ENCODE measurements around the gene HNRNPAB.
"Not testable (repeated sequence)": the region's sequence is repeated elsewhere in the genome, so short reads cannot be mapped to it uniquely, and the experiment has no call there.

HNRNPAB gene

GRCh38 chr5:178225174-178225573 lies 20.8 kb downstream of the HNRNPAB start:
- POLR2A ChIA-PET: interaction anchor here (1.6 to 5.1 kb wide), 2 partner anchors 21 to 72 kb away, joined by 4 to 20 read pairs; partner anchors contain the start of genes HNRNPAB and NHP2
- Histone ChIP-seq H3K9me3 (ENCODE audit: control insufficient read depth, insufficient read depth, low read depth, low read length) (no peaks in the 10 kb centered on the region), H3K36me3 (ENCODE audit: control insufficient read depth in 2 of 2, insufficient read depth in 1 of 2, low read length in 2 of 2) (peaks cover 19 to 92% of the 10 kb centered on the region in 2 experiments; a peak in 2 of 3 replicates), H3K27ac (ENCODE audit: extremely low read depth, low read depth, low read length) (no peak overlapping the region), H3K4me1 (ENCODE audit: control insufficient read depth, insufficient read depth, low read length) (no peaks in the 10 kb centered on the region), H3K4me3 (ENCODE audit: low read depth, low read length) (no peak overlapping the region)
- CTCF ChIA-PET: no interaction called here
- no peak for TF ChIP-seq ZNF571 (tag by site-specific recombination; IDR thresholded peaks at IDR 0.05)
- TF ChIP-seq ZNF423 (tag by site-specific recombination; IDR thresholded peaks at IDR 0.05): no peak
- no peak for TF ChIP-seq KLF16 (tag by site-specific recombination; IDR thresholded peaks at IDR 0.05)

GRCh38 chr5:178227138-178227659 lies 22.9 kb downstream of the HNRNPAB start:
- POLR2A ChIA-PET: interaction anchor here (5.1 kb wide), 1 partner anchor 23 kb away, joined by 20 read pairs; the partner anchor contains the start of gene HNRNPAB
- Histone ChIP-seq H3K36me3 (ENCODE audit: control insufficient read depth in 2 of 2, insufficient read depth in 1 of 2, low read length in 2 of 2) (peaks cover 15 to 88% of the 10 kb centered on the region in 2 experiments; a peak in 2 of 3 replicates), H3K4me1 (ENCODE audit: control insufficient read depth, insufficient read depth, low read length) (no peaks in the 10 kb centered on the region), H3K4me3 (ENCODE audit: low read depth, low read length) (no peak overlapping the region), H3K27ac (ENCODE audit: extremely low read depth, low read depth, low read length) (no peak overlapping the region), H3K9me3 (ENCODE audit: control insufficient read depth, insufficient read depth, low read depth, low read length) (no peaks in the 10 kb centered on the region)
- CTCF ChIA-PET: no interaction called here
- peak; percentile 98 for TF ChIP-seq ZNF548 (tag by site-specific recombination; IDR thresholded peaks at IDR 0.05)
- no peak for TF ChIP-seq ZNF704 (tag by site-specific recombination; IDR thresholded peaks at IDR 0.05)

- H3K4me1 ChIP-seq (ENCODE audit: control insufficient read depth, insufficient read depth, low read length): no peaks in the 10 kb centered on the region
- peaks cover 15 to 81% of the 10 kb centered on the region in 2 experiments; a peak in 2 of 3 replicates for H3K36me3 ChIP-seq (ENCODE audit: control insufficient read depth in 2 of 2, insufficient read depth in 1 of 2, low read length in 2 of 2)
- TF ChIP-seq ZNF596 (tag by site-specific recombination; IDR thresholded peaks at IDR 0.05) (no peak), CTCF (tag by site-specific recombination; IDR thresholded peaks at IDR 0.05) (no peak), KLF1 (tag by site-specific recombination; IDR thresholded peaks at IDR 0.05) (no peak)
- no peak overlapping the region for H3K27ac ChIP-seq (ENCODE audit: extremely low read depth, low read depth, low read length)
- H3K4me3 ChIP-seq (ENCODE audit: low read depth, low read length): no peak overlapping the region
- ChIA-PET CTCF (interaction anchor here (1.0 to 1.1 kb wide), 2 partner anchors 12 to 17 kb away, joined by 4 to 5 read pairs; no protein-coding TSS in a partner anchor), POLR2A (interaction anchor here (5.1 kb wide), 1 partner anchor 24 kb away, joined by 20 read pairs; the partner anchor contains the start of gene HNRNPAB)
- H3K9me3 ChIP-seq (ENCODE audit: control insufficient read depth, insufficient read depth, low read depth, low read length): no peaks in the 10 kb centered on the region
Observed at GRCh38 chr5:178227929-178228328, 23.6 kb downstream of the HNRNPAB start.

GRCh38 chr5:178228609-178229008 lies 24.3 kb downstream of the HNRNPAB start:
- H3K4me3 ChIP-seq (ENCODE audit: low read depth, low read length): no peak overlapping the region
- no peaks in the 10 kb centered on the region for H3K4me1 ChIP-seq (ENCODE audit: control insufficient read depth, insufficient read depth, low read length)
- H3K27ac ChIP-seq (ENCODE audit: extremely low read depth, low read depth, low read length): no peak overlapping the region
- no peak for TF ChIP-seq ZNF354C (tag by site-specific recombination; IDR thresholded peaks at IDR 0.05; ENCODE audit: borderline replicate concordance, low read depth)
- TF ChIP-seq ZNF302 (tag by site-specific recombination; IDR thresholded peaks at IDR 0.05; ENCODE audit: low read depth): no peak
- TF ChIP-seq AEBP2 (tag by site-specific recombination; IDR thresholded peaks at IDR 0.05; ENCODE audit: borderline replicate concordance): no peak
- TF ChIP-seq ZSCAN5A (tag by site-specific recombination; IDR thresholded peaks at IDR 0.05): no peak
- no peak for TF ChIP-seq ZNF155 (tag by site-specific recombination; IDR thresholded peaks at IDR 0.05)
- ChIA-PET CTCF (interaction anchor here (1.0 to 1.1 kb wide), 2 partner anchors 13 to 17 kb away, joined by 4 to 5 read pairs; no protein-coding TSS in a partner anchor), POLR2A (interaction anchor here (5.1 kb wide), 1 partner anchor 24 kb away, joined by 20 read pairs; the partner anchor contains the start of gene HNRNPAB)
- no peaks in the 10 kb centered on the region for H3K9me3 ChIP-seq (ENCODE audit: control insufficient read depth, insufficient read depth, low read depth, low read length)
- peaks cover 15 to 75% of the 10 kb centered on the region in 2 experiments; a peak in 2 of 3 replicates for H3K36me3 ChIP-seq (ENCODE audit: control insufficient read depth in 2 of 2, insufficient read depth in 1 of 2, low read length in 2 of 2)

GRCh38 chr5:178229111-178229510 lies 24.8 kb downstream of the HNRNPAB start:
- not testable (repeated sequence) for H3K9me3 ChIP-seq (ENCODE audit: control insufficient read depth, insufficient read depth, low read depth, low read length); H3K4me1 ChIP-seq (ENCODE audit: control insufficient read depth, insufficient read depth, low read length); H3K4me3 ChIP-seq (ENCODE audit: low read depth, low read length); H3K27ac ChIP-seq (ENCODE audit: extremely low read depth, low read depth, low read length)
- ChIA-PET POLR2A (interaction anchor here (1.0 to 5.1 kb wide), 3 partner anchors 15 to 25 kb away, joined by 3 to 28 read pairs (median 20); partner anchors contain the start of gene HNRNPAB), CTCF (interaction anchor here (0.9 to 1.1 kb wide), 3 partner anchors 10 to 235 kb away, joined by 3 to 5 read pairs (median 4); no protein-coding TSS in a partner anchor)
- H3K36me3 ChIP-seq (ENCODE audit: control insufficient read depth in 2 of 2, insufficient read depth in 1 of 2, low read length in 2 of 2): peaks cover 15 to 70% of the 10 kb centered on the region in 2 experiments; a peak in 2 of 3 replicates

Data from HEK293 (cell line).